Calu3 (cell line): Measurements from ENCODE around the gene TGFBI. TPM values are rescaled to one million over a fixed set of nuclear protein-coding genes. Genes with fewer than 3 reads are reported as not detected.

ENCODE experiments used
- Bru-seq: library from RNA; stranded (reverse); fragments of 400-500 nt; gene quantifications from one replicate; lab custom pipeline; 2021; lab: Mats Ljungman, UMichigan
- BruChase-seq, 2 experiments: library from RNA; stranded (reverse); fragments of 400-500 nt; gene quantifications; one replicate each; lab custom pipeline; 2021; lab: Mats Ljungman, UMichigan
- BruUV-seq: library from RNA; stranded (reverse); fragments of 400-500 nt; replicated peaks from 2 replicates; lab custom pipeline; 2021; lab: Mats Ljungman, UMichigan
- CTCF ChIA-PET: fragments of 300-600 bp; sonication (Branson Sonifier 250); formaldehyde crosslinking; loops from one replicate; lab custom pipeline; 2022; ENCODE audit warnings: antibody characterized with exemption; lab: Charles Lee
- DNase-seq: peaks from one replicate; pipeline ENCODE4 v3.0.0; 2022
- H3K27ac Mint-ChIP-seq: one replicate; pipeline ENCODE4 v1.8.0; 2022; ENCODE audit warnings: mixed read lengths; ENCODE audit not compliant: unreplicated experiment
- H3K27me3 Mint-ChIP-seq: one replicate; pipeline ENCODE4 v1.8.0; 2022; ENCODE audit warnings: mixed read lengths; ENCODE audit not compliant: unreplicated experiment
- H3K36me3 Mint-ChIP-seq: one replicate; pipeline ENCODE4 v1.8.0; 2022; ENCODE audit warnings: mild to moderate bottlenecking, moderate library complexity, mixed read lengths; ENCODE audit not compliant: insufficient read depth, unreplicated experiment
- H3K4me1 Mint-ChIP-seq: one replicate; pipeline ENCODE4 v1.8.0; 2022; ENCODE audit warnings: mild to moderate bottlenecking, low read depth, mixed read lengths; ENCODE audit not compliant: unreplicated experiment
- H3K4me3 Mint-ChIP-seq: one replicate; pipeline ENCODE4 v1.8.0; 2022; ENCODE audit warnings: mild to moderate bottlenecking, low read depth, moderate library complexity, mixed read lengths; ENCODE audit not compliant: unreplicated experiment
- H3K9me3 Mint-ChIP-seq: one replicate; pipeline ENCODE4 v1.8.0; 2022; ENCODE audit warnings: low read depth, mixed read lengths; ENCODE audit not compliant: unreplicated experiment
- CTCF ChIP-seq: fragments of 200-600 bp; IDR thresholded peaks from one replicate; pipeline ENCODE4 v1.8.0; 2022; ENCODE audit warnings: antibody characterized with exemption; ENCODE audit not compliant: unreplicated experiment
- intact Hi-C: fragments of 100-400 bp; cut with micrococcal nuclease; formaldehyde crosslinking; loops from one replicate; pipeline ENCODE4 v1.10.0; 2022; ENCODE audit not compliant: unreplicated experiment
- long read RNA-seq: library from polyadenylated mRNA; stranded (forward); transcript quantifications from one replicate; pipeline ENCODE4 v2.0.0, GENCODE V29; 2022
- total RNA-seq: library from RNA; stranded (reverse); gene quantifications from 2 replicates; pipeline ENCODE4 v1.2.3, GENCODE V29; 2022

Gene TGFBI
- total RNA-seq: 41.4 and 95.2 TPM in 2 replicates
- percentile 49 among the genes with signal in this experiment for Bru-seq, nascent RNA
- BruChase-seq, experiment 1, labeled RNA remaining after a 6-hour chase: percentile 60 among the genes with signal in this experiment
- percentile 59 among the genes with signal in this experiment for BruChase-seq, experiment 2, labeled RNA remaining after a 2-hour chase
- long read RNA-seq, transcript TGFBI-201 (17 exons, 2,804 nt): major isoform, 6 of 85 reads
- long read RNA-seq, partial matches to known transcripts: 5 of 85 reads
- long read RNA-seq, other reads (novel, unspliced or antisense): 74 of 85 reads

- Mint-ChIP-seq H3K9me3 (no peaks in the 10 kb centered on the region), H3K4me1 (peaks cover 51% of the 10 kb centered on the region), H3K27me3 (no peaks in the 10 kb centered on the region), H3K36me3 (peaks cover 16% of the 10 kb centered on the region), H3K27ac (no peak within 1 kb of the TSS), H3K4me3 (peak within 1 kb of the TSS; percentile 63)
- CTCF ChIA-PET: interaction anchor here (0.6 to 1.2 kb wide), 3 partner anchors 8 to 756 kb away, joined by 3 to 4 read pairs (median 3); no protein-coding TSS in a partner anchor
- peak; percentile 14 for TF ChIP-seq CTCF
- DNase-seq: peak; percentile 72
- no TSS peak for BruUV-seq
- intact Hi-C loops: no loop called here
These were observed at the start of gene TGFBI for GRCh38 chr5:136028782-136029742. TGFBI (plus strand) TSS chr5:136028988; CDS start chr5:136029056, 68 bp downstream.

- Mint-ChIP-seq H3K9me3 (no peaks in the 10 kb centered on the region), H3K27me3 (no peaks in the 10 kb centered on the region), H3K4me3 (no peak overlapping the region), H3K27ac (no peak overlapping the region), H3K36me3 (no peaks in the 10 kb centered on the region), H3K4me1 (no peaks in the 10 kb centered on the region)
- intact Hi-C loops: no loop called here
- CTCF ChIA-PET: interaction anchor here (2.0 kb wide), 1 partner anchor 102 kb away, joined by 7 read pairs; no protein-coding TSS in a partner anchor
- TF ChIP-seq CTCF: no peak
- DNase-seq: no peak
- no TSS peak for BruUV-seq
These were observed 49.8 kb upstream of the TGFBI start for GRCh38 chr5:135978993-135979392.

- Mint-ChIP-seq H3K36me3 (no peaks in the 10 kb centered on the region), H3K27me3 (no peaks in the 10 kb centered on the region), H3K4me3 (no peak overlapping the region), H3K9me3 (no peaks in the 10 kb centered on the region), H3K27ac (no peak overlapping the region), H3K4me1 (no peaks in the 10 kb centered on the region)
- CTCF ChIA-PET: no interaction called here
- BruUV-seq: no TSS peak
- TF ChIP-seq CTCF: no peak
- intact Hi-C loops: no loop called here
- DNase-seq: no peak
These were observed 49.3 kb upstream of the TGFBI start for GRCh38 chr5:135979510-135979909.

GRCh38 chr5:135980620-135981019 lies 48.2 kb upstream of the TGFBI start:
- no peak for DNase-seq
- no peak overlapping the region for H3K27ac Mint-ChIP-seq
- no peaks in the 10 kb centered on the region for H3K4me1 Mint-ChIP-seq
- intact Hi-C loops: no loop called here
- H3K36me3 Mint-ChIP-seq: no peaks in the 10 kb centered on the region
- TF ChIP-seq CTCF: no peak
- CTCF ChIA-PET: interaction anchor here (0.6 kb wide), 1 partner anchor 320 kb away, joined by 3 read pairs; no protein-coding TSS in a partner anchor
- H3K27me3 Mint-ChIP-seq: no peaks in the 10 kb centered on the region
- H3K9me3 Mint-ChIP-seq: no peaks in the 10 kb centered on the region
- H3K4me3 Mint-ChIP-seq: no peak overlapping the region
- BruUV-seq: no TSS peak
